NCI-H2107 (cell line): Measurements from ENCODE around the gene MBNL1.
A peak's percentile ranks its signal among the peaks of the same experiment; 100 is the strongest.

Experiments used
- DNase-seq: peaks from one replicate; lab custom pipeline; 2025; lab: John Stamatoyannopoulos, UW

The MBNL1 gene

GRCh38 chr3:152447511-152447910 is 178.8 kb downstream of the MBNL1 start:
- DNase-seq: no peak

- DNase-seq: no peak
Observed at GRCh38 chr3:152448091-152448490, 179.4 kb downstream of the MBNL1 start.

GRCh38 chr3:152452318-152452717 is 183.6 kb downstream of the MBNL1 start:
- no peak for DNase-seq

GRCh38 chr3:152454076-152454875 is 185.5 kb downstream of the MBNL1 start:
- DNase-seq: no peak

- no peak for DNase-seq
Observed at GRCh38 chr3:152455989-152456388, 187.3 kb downstream of the MBNL1 start.

GRCh38 chr3:152457500-152458375 is 189.0 kb downstream of the MBNL1 start:
- no peak for DNase-seq

GRCh38 chr3:152458376-152459117 is 189.8 kb downstream of the MBNL1 start:
- no peak for DNase-seq

GRCh38 chr3:152459118-152459515 is 190.4 kb downstream of the MBNL1 start:
- no peak for DNase-seq

GRCh38 chr3:152459572-152459971 is 190.8 kb downstream of the MBNL1 start:
- no peak for DNase-seq

GRCh38 chr3:152460936-152461335 is 192.2 kb downstream of the MBNL1 start:
- no peak for DNase-seq

- no peak for DNase-seq
Observed at GRCh38 chr3:152461460-152461859, 192.7 kb downstream of the MBNL1 start.

- DNase-seq: no peak
Observed at GRCh38 chr3:152466784-152467183, 198.1 kb downstream of the MBNL1 start.

GRCh38 chr3:152469248-152470025 is 200.7 kb downstream of the MBNL1 start:
- DNase-seq: no peak

GRCh38 chr3:152470095-152470494 is 201.4 kb downstream of the MBNL1 start:
- no peak for DNase-seq

GRCh38 chr3:152470893-152471292 is 202.2 kb downstream of the MBNL1 start:
- DNase-seq: no peak

GRCh38 chr3:152471814-152472671 is 203.3 kb downstream of the MBNL1 start:
- no peak for DNase-seq

GRCh38 chr3:152472672-152472954 is 203.9 kb downstream of the MBNL1 start:
- DNase-seq: no peak

- peak; percentile 28 for DNase-seq
Observed at GRCh38 chr3:152474585-152474984, 205.9 kb downstream of the MBNL1 start.

- no peak for DNase-seq
Observed at GRCh38 chr3:152477422-152477821, 208.7 kb downstream of the MBNL1 start.

- no peak for DNase-seq
Observed at GRCh38 chr3:152480282-152480953, 211.7 kb downstream of the MBNL1 start.
